GM21381 (cell line): ENCODE measurements around the gene CREB3.

Source experiments
- ATAC-seq: cut with Tn5 transposase; IDR thresholded peaks from one replicate; pipeline ENCODE4 v1.9.1; 2021; ENCODE audit warnings: mild to moderate bottlenecking, moderate library complexity; ENCODE audit not compliant: unreplicated experiment

Gene CREB3

DNA sequence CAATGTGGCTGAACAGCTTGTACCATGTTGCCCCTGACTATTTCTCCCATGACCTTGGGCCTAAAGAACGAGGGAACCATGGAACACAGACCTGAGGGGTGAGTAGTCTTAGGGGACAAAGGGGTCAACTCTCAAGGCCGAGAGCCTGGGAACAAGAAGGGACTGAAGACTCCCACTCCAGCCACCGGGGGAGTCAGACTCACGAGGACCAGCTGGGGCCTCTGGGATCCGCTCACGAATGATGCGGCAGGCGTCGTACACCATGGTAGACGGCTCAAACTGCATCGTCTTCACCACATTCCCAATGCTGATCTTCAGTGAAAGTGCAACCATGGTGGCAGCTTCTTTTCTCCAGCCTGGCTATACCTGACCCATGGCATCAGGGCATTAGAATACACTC is 7.1 kb upstream of the CREB3 start:
- ATAC-seq: no peak

- ATAC-seq: no peak
Measured at GRCh38 chr9:35726931-35727330, 5.5 kb upstream of the CREB3 start.

- no peak for ATAC-seq
Measured at GRCh38 chr9:35727676-35728040, 4.8 kb upstream of the CREB3 start.

DNA sequence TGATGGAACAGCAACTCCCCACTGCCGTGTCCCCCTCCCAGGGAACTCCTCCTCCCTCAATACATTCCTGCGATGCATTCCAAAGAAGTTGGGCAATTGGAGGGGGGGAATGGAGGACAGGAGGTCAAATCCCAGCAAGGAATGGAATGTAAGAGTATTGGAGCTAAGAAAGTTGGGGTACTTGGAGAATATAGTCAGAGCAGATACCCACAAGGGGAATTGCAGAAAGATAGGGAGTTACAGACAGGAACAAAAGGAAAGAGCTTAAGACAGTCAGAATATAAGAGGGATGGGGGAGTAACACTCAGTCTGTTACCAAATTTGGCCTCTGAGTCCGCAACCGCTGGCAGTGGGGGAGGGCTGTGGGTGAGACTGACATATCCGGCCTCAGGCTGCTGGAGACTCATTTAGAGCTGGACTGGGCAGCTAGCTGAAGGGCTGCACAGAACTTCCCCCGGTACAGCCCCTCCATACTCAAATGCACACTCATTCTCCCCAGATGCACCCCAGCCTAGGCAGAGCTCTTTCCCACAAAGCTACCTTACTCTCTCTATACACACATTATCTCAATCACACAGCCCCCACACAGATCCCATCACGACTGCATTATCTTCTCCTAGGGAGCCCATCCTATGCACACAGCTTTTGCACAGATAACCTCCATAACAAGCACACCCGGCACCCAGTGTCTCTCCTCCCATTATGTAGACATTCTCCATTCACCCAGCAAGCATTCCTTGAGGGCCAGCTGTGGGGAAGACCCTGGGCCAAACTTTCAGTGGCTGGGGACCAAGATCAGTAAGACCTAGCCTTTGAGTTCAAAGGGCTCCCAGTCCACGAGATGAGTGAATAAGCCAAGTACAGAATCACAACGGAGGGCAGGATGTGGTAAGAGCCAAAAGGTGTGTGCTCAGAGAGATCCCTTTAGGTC is 4.2 kb upstream of the CREB3 start:
- no peak for ATAC-seq

DNA sequence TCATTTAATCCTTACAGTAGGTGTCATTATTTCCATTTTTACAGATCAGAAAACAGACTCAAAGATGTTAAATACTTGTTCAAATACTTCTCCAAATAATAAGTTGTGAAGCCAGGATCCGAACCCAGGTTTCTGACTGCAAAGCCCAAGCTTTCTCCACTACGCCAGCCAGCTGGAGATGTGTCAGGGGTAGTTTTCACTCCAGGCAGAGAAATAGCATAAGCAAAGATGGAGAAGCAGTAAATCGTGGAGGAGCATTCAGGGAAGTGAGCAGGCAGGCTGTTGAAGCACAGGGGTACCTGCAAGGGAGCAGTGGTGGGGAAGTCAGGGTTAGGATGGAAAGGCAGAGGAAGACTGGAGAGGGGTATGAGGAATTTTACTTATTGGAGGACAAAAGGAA is 3.4 kb upstream of the CREB3 start:
- no peak for ATAC-seq

GRCh38 chr9:35729700-35730485 is 2.6 kb upstream of the CREB3 start:
- no peak for ATAC-seq

DNA sequence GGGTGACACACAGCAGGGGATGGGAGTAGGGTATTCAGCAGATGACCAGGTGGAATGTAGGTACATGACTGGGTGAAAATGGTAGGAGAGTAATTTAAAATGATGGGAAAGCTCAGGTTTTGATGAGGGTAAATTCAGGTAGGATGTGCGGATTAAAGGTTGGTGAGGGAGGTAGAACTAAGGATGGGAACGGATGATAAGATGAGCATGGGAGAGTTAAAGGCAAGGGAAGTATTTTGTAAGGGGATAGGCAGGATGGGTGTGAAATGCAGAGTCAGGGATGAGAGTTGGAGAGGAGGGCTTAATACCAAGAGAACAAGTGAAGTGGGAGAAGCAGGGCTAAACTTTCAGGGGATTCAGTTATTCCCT is 2.0 kb upstream of the CREB3 start:
- no peak for ATAC-seq

- no peak for ATAC-seq
Measured at GRCh38 chr9:35731415-35732184, 866 bp upstream of the CREB3 start.

DNA sequence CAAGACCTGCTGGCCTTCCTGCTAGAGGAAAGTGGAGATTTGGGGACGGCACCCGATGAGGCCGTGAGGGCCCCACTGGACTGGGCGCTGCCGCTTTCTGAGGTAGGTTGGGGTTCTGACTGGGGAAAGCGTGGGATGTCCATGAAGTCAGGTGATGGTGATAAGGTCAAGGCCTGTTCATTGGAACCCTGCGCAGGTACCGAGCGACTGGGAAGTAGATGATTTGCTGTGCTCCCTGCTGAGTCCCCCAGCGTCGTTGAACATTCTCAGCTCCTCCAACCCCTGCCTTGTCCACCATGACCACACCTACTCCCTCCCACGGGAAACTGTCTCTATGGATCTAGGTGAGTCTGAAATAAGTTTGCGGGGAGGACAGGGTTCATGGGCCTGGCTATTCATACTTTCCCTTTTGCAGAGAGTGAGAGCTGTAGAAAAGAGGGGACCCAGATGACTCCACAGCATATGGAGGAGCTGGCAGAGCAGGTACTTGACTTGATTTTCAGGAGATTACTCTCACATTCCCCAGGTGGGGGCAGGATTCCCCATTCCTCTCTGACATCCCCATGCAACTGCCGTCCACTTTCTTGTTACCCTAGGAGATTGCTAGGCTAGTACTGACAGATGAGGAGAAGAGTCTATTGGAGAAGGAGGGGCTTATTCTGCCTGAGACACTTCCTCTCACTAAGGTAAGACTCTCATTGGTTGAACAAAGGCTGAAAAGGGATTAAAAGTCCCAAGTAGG is 505 bp downstream of the CREB3 start:
- ATAC-seq: no peak

GRCh38 chr9:35734096-35734495 is 1.6 kb downstream of the CREB3 start:
- ATAC-seq: no peak

DNA sequence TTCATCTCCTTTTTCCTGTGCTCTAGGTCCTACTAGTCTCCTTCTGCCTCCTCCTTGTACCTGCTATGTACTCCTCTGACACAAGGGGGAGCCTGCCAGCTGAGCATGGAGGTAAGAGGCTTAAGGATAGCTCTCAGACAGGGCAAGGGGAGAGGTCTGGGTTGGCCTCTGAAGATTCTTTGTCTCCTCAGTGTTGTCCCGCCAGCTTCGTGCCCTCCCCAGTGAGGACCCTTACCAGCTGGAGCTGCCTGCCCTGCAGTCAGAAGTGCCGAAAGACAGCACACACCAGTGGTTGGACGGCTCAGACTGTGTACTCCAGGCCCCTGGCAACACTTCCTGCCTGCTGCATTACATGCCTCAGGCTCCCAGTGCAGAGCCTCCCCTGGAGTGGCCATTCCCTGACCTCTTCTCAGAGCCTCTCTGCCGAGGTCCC is 3.8 kb downstream of the CREB3 start:
- no peak for ATAC-seq

GRCh38 chr9:35737143-35737542 is 4.7 kb downstream of the CREB3 start:
- no peak for ATAC-seq

DNA sequence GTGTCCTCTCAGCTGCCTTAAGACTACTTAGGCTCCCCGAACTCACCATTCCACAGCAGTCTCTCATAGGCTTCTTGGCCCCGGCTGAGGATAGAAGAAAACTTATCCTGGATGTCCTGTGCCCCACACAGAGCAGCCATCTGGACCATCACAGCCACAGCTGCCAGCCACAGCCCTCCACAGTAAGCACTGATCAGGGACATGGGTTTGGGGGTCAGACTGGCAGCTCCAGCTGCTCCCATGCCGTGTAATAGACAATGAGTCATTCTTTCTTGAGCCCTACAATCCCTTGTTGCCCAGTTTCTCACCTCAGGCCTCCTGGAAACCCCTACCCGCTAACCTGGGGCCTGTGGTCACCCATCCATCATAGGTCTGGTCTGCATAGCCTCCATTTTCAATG is 5.7 kb downstream of the CREB3 start:
- ATAC-seq: no peak

DNA sequence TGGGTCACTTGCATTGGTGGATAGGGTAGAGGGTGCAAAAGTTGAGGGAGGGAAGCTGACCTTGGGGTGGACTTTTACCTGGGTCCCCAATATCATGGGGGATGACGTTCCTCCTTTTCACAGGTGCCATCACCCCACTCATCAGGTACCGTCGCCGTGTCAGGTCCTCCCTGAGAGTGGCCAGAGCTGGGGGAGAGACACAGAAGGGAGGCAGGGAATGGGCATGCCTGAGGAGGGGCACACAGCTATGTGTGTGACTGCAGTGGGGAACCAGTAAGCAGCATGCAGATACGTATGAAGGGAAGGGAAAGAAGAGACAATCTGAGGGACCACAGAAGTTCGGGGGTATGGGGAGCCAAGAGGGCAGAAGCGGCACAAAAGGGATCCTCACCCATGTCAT is 6.5 kb downstream of the CREB3 start:
- ATAC-seq: no peak

GRCh38 chr9:35740243-35740642 is 7.8 kb downstream of the CREB3 start:
- no peak for ATAC-seq

DNA sequence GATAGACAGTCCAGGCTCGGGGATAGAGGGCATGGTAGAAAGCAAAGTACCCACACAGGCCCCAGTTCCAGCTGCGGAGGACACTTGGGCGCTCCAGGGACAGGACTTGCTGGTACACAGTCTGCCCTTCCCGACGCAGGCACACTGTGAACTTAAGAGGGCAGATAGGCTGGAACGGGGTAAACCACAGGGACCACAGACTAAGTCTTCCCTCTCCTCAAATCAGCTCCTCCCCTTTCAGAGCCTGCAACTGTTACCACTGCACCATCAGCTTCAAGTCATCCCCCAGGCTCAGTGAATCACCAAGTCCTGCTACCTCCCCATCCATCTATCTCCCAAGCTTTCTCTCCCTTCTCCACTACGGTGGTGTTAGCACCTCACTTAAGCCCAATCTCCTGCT is 9.3 kb downstream of the CREB3 start:
- no peak for ATAC-seq

DNA sequence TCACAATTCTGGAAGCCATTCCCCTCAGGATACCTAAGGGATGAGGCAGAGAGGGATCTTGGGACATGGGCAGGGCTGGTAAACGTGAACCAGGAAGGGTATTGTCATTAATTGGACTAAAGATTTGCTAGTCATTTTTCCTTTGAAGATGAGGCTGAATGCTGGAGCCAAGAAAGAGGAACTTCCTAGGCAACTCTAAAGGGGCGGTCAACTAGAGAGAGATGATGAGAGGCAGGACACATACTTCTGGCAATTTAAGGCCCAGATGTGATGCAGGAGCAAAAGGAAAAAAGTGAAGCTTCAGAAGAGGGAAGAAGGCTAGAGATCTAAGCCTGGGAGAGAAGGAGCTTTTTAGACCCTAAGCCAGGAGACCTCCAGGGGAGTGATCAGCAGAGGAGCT is 11.0 kb downstream of the CREB3 start:
- no peak for ATAC-seq

GRCh38 chr9:35743880-35744518 is 11.5 kb downstream of the CREB3 start:
- no peak for ATAC-seq

DNA sequence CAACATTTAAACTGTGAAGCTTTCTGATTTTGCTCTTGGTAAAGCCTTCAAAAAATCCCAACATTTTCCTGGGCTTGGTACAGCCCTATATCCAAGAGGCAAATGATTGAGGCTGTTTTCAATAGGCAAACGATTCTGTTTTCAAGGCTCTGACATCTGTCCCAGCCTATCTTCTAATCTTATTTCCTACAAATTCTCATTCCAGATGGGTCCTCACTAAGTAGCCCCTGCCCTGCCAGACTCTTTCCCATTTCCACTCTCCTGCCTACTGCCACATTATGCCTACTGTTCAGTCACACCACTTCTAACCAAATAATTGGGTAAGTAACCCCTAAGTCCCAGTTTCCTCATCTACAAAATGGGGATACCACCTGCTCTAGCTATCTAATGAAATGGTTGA is 13.1 kb downstream of the CREB3 start:
- no peak for ATAC-seq

GRCh38 chr9:35746583-35746982 is 14.1 kb downstream of the CREB3 start:
- ATAC-seq: no peak
